CD4-positive, alpha-beta T cell treated with Interleukin-15 for 1 hour (primary cell): ENCODE measurements around the gene RNF130.
A peak's percentile ranks its signal among the peaks of the same experiment; 100 is the strongest.
"Not testable (repeated sequence)": the region's sequence is repeated elsewhere in the genome, so short reads cannot be mapped to it uniquely, and the experiment has no call there.

Experiments
- DNase-seq: peaks from one replicate; pipeline ENCODE4 v3.0.0-alpha.2; 2020

The RNF130 gene

DNA sequence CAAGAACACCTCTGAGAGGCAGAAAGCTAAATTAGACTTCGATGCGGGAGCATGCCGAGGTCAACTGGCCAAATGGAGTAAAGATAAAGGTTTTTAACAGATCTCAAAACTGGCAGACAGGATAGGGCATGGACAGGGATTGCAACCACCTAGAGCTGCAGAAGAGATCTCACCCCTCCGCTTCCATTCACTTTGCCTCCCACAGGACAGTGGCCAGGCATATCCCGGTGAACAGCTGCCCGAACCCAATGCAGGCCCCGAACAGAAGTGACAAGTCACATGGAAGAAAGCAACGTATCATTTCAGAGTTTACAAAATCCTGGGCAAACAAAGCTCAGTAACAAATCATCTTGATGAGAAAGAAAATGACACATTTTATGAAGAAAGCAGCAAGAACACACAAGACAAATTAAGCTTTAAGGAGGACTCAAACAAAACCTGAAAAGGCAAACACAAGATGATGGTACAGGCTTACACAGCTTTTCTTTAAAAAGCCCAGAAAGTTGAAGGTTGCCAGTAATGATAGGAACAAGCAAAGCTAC, 18.4 kb downstream of the RNF130 start:
- no peak for DNase-seq

DNA sequence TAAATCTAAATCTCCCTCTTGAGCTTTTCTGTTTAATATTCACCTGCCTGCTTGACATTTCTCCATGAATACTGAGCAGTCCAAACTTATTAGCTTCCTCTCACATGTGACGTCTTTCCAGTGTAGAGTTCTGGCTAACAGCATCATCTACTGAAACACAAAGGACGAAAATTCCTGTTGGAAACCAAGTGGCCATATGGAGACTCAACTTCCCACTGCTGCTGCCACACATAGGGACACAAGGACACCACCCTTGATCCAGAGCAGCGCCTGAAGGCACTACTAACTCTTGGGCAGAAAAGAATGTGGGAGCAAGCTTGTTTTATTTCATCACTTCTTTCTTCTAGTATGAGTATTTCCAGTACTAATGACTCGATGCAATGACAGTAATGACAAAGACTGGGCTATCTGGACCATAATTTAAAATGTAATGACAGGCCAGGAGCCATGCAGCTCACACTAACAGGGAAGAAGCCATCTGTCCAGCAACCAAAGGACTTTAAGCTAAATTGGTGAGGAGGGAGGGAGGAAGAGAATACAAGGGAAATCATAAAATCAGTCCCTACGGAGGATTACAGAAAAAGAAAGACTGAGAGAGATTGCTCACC, 19.2 kb downstream of the RNF130 start:
- no peak for DNase-seq

DNA sequence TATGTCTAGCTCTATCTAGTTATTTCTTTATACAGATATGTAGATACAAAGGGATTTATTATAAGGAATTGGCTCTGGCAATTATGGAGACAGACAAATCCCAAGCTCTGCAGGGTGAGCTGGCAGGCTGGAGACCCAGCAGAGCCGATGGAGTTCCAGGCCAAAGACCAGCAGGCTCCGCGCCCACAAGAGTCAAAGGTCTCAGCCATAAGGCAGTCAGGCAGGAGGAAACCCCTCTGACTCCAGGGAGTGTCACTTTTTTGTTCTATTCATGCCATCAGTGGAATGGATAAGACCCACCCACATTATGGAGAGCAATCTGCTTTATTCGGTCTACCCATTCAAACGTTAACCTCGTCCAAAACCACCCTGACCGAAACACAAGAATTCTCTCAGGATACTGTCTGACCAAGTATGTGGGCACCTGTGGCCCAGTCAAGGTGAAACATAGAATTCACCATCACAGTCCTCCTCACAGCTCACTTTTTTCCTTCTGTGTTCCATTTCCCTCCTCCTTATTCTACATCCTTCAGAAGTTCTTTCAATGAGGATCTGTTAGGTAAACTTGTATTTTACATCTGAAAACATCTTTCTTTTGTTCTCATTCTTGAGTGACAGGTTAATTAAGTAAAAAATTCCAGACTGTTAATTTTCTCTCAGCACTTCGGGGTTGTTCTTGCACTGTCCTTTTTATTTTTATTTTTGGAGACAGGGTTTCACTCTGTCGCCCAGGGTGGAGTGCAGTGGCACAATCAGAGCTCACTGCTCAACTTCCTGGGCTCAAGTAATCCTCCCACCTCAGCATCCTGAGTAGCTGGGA, 21.2 kb downstream of the RNF130 start:
- no peak for DNase-seq

DNA sequence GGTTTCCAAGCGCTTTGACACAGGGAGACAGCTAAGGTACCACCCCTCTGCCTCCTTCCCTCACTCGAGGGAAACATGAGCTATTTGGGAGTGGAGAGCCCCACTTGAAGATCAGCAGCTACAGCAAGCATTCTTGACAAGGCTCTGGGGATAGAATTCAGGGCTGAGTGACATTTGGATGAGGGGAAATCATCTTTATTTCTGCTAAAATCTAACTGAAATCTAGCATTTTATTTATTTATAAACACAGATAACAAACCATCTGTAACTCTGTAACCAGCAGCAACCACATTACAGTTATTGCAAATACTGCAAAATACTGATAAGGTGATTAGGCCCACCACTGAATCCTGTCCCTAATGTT, 22.4 kb downstream of the RNF130 start:
- DNase-seq, result no peak

DNA sequence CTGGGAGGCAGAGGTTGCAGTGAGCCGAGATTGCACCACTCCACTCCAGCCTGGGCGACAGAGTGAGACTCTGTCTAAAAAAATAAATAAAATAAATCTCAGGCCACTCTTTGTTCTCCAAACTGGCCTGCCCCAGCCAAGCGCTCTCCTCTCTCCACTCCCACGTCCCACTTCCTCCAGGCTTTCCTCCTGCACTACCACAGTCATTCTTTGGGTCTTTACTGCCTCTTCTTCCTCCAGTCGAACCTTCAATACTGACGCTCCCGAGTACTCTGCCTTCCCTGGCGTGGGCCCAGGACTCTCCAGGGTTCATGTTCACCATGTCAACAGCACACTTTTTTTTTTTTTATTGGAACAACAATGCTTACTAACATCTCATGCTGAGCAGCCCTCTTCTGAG, 23.9 kb downstream of the RNF130 start:
- DNase-seq, result no peak

DNA sequence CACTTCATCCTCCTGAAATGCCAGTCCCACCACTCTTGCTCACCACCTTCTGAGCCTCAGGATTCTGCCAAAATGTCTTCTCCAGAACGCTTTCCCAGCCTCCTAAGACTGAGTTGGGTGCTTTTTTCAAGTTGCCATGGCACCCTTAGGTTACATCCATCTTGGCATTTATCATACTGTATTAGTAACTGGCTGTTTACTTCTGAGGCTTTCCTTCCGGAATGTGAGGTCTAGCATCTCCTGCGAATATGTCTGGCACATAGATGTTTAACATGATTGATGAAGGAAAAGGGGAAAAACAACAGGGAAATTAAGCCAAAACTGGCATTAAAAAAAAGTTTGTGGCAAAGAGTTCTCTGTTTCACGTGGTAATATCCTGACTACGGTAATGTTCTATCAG, 24.9 kb downstream of the RNF130 start:
- no peak for DNase-seq

DNA sequence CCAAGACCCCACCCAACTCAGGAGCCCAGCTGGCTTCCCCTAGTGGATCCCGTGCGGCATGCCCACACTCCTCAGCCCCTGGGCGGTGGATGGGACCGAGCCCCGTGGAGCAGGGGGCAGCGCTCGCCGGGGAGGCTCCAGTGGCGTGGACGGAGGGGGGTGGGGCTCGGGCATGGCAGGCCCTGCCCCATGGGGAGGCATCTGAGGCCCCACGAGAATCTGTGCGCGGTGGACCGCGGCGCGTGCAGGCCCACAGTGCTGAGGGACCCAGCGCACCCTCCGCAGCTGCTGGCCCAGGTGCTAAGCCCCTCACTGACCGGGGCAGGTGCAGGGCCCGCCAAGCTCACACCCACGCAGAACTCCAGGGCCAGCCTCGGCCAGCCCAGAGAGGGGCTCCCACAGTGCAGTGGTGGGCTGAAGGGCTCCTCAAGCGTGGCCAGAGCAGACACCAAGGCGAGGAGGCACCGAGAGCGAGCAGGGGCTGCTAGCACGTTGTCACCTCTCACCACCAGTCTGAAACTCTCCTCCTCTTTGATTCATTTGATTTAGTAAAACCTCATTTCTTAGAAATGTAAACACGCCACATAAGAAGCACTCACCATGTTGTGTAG, 25.6 kb downstream of the RNF130 start:
- no peak for DNase-seq

DNA sequence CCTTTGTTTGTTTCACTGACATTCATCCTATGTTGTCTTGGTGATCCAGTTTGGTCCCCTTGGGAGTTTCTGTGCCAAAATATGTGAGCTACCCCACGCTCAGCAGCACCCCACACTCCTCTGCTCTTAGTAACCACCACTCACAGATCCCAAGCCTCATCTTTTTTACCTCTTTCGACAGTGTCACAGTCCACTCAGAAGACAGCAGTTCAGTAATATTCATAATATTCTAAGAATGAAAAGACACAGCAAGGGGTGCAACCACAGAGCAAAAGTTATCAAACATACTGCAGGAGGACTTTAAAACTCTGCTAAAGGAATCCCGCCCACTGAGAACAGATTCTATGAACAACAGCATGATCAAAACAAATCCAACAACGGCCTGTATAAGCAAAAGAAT, 28.2 kb downstream of the RNF130 start:
- DNase-seq, result no peak

DNA sequence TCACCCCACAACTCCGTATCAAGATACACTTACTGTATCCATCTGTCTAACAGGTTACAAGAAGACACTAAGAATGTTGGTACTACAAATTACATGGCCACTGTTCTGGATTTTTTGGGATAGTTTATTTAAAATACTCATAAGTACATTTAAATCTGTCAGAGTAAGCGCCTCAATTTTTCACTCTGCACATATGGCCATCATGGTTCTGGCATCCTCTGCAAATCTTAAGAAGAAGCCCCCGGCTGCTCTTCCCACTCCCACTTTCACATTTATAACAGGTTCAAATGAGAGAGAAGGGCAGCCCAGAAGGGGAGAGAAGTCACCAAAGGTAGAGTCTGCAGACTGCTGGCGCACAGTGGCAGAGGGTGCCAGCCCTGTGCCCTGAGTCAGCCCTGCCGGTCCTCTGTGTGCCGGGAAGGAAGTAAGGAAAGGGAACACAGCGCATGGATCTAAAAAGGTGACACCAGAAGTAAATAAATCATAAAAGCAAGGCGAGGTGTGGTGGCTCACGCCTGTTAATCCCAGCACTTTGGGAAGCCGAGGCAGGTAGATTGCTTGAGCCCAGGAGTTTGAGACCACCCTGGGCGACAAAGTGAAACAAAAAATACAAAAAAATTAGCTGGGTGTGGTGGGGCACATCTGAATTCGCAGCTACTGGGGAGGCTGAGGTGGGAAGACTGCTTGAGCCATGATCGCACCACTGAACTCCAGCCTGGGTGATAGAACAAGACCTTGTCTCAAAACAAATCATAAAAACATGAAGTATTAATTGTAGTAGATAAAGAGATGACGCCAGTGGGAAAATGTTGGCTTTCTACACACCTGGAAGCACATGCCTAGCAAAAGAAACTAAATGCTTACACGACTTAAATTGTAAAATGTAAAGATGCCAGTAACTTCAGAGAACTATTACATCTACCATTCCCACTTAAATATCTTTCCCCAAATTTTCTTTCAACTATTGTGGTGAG, 30.0 kb downstream of the RNF130 start:
- no peak for DNase-seq

DNA sequence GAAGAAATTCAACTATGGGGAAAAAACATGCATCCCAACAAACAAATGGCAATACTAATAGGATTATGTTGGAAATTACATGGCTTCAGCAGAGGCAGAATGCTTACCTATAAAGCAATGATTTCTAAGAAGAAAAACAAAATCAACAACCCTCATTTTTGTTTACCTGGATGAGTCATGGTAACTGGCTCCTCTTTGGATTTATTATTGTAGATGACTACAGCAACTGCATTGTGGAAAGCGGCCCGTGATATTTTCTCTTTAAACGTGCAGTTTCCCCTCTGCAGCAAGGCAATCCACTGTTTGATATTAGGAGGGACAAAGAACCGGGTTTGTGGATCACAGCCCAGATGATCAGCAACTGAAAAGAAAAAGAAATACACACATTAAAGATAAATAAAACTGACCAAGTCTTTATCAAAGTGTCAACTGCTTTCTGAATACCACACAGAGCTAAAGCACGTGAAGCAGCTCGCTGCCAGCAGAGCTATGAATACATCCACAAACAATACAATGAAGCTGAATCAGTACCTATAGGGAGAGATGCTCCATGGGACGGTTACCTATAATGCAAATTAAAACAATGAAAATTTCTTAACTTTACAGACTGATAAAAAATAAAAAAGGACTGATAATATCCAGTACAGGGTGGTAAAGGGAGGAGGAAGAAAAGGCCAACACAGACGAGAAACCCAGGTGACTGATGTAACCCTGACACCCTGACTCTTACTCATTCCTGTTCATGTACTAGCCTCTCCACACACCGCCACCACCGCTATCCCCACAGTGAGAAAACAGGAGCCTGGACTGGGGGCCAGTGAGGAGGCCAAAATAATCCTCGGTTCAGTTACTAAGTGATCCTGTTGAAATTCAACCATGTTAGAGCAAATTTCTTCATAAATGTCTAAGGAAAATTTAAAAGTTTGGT, 31.0 kb downstream of the RNF130 start:
- no peak for DNase-seq

DNA sequence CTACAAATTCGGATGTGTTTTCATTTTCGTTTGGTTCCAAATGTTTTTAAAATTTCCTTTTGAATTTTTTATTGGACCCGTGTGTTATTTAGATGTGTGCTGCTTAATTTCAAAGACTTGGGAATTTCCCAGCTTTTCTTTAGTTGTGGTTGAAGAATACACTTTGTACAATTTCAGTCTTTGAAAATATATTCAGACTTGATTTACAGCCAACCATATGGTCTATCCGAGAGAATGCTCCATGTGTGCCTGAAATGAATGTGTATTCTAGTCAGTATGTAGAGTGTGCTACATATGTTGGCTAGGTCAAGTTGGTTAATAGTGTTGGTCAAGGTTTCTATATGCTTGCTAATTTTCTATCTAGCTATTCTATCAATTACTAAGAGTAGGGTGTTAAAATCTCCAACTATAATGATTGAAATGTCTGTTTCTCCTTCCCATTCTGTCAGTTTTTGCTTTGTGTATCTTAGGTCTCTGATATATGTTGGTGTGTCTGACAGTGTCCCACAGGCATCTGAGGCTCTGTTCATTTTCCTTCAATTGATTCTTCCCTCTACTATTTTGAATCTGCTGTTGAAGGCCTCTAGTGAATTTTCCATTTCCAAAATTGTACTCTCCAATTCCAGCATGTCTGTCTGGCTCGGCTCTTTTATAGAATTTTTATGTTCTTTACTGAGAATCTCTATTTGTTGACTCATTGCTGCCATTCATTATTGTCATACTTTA, 36.2 kb downstream of the RNF130 start:
- no peak for DNase-seq

DNA sequence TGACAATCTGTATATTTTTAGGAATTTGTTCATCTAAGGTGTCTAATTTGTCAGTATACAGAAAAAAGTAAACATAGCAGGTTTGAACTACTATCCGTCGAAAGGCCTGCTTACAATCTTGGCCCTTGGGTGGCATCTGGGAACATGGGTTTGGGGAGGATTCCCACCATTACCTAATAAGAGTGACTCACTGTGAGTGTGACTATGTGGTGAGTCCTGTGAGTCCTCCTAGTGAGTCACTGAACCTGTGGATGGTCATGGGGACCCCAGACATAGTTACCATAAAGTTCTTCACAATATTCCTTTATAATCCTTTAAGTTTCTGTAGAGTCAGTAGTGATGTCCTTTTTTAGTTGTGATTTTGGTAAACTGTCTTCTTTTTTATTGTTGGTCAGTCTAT, 37.0 kb downstream of the RNF130 start:
- no peak for DNase-seq

DNA sequence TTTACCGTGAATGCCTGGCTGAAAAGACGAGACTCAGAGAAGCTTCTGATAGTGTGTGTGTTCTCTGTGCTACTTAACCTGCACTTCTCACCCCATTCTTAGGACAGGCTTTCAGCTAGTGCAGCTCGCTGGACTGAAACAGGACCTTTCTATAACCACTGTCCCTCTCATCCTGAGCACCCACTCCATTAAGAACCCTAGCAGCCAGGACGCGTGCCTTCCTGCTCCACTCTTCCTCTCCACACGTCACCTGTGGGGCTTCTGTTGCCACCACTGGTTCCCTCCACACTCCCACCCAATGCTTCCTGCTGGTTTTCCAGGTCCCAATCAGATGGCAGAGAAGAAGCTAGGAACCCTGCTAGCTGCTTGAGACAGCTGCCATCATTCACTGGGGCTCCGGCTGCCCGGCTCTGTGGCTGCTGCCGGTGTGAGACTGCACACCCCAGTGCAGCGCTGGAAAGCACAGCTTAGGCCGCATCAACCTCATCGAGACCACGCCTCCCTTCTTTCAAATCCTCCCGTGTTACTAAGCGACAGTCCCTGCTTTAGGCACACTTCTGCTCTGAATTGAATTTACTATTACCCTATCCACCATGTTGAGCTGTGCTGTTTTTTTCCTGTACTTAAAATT, 44.0 kb downstream of the RNF130 start:
- DNase-seq, result no peak

DNA sequence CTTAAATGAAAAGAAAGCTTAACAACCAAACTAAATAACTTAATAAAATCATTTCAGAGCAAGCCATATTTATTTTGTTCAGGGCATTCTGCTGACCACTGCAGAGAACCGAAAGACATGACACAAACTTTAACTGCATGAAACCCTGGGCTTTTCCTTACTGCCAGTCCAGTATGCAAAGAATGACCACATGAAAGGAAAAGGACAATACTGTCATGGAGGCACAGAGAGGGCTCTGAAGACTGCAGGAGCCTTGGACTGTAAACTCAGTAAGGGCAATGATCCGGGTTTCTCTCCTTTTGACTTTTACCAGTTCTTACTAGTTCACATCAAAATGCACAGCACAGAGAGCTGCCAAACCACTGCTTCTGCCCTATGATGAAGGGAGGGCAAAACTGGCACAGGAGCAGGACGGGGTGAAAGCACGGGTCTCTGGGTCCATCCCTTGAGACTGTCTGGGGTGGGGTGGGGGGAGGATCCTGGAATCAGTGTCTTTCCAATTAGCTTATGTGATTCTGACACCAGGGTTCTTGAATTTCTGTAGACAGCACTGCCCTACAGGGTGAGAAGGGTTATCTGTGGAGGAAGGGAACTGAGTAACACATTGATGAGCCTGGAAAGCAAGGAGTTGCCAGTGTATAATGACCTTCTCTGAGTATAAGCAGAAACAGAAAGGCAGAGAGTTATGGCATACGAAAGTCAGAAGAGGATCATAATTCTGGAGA, 44.7 kb downstream of the RNF130 start:
- no peak for DNase-seq

DNA sequence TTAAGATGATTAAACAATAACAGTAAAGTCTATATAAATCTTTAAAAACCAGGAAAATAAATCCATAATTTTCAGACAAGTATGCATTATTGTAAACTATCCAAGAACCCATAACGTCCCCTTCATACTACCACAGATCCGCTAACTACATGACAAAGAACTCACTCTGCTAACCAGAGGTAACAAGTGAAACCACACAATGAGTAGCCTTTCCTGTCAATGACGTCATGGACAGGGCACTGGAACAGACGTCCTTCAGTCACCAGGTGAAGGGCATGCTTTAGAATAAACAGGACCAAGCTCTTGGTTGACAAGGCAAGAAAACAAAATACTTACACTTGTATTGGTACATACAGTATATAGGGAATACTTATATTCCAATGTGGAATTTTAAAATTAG, 45.2 kb downstream of the RNF130 start:
- peak; percentile 24 for DNase-seq

DNA sequence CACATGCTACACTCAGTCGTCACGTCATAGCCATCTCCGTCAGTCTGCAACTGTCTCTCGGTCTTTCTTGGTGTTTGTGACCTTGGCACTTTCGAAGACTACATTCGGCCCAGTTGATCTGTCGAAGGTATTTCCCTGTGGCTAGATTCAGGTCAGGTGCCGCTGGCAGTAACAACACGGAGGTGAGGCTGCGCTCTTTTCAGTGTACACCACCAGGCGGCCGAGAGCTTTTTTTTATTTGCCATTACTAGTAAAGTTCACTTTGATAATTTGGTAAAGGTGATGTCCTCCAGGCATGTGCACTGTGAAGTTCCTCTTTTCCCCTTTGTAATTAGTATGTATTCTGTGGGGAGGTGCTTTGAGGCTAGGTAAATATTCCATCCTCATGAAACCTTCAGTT, 49.7 kb downstream of the RNF130 start:
- DNase-seq, result no peak

DNA sequence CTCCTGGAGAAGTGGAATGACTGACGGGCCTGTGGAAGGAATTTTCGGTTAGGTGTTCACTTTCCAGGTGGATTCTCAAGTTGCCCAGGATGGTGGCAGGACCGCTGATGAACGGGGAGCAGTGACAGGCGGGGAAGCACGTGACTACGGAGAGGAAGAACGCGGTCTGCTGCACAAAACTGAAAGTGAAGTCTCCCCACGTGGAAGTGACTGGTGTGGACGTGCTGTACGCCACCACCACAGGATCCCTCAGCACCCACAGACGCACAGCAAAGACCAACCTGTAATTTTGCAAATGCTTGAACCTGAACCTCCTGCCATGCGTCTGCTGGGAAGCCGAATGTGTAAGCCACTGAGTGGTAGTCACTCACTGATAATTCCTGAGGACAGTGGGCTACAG, 51.4 kb downstream of the RNF130 start:
- no peak for DNase-seq

DNA sequence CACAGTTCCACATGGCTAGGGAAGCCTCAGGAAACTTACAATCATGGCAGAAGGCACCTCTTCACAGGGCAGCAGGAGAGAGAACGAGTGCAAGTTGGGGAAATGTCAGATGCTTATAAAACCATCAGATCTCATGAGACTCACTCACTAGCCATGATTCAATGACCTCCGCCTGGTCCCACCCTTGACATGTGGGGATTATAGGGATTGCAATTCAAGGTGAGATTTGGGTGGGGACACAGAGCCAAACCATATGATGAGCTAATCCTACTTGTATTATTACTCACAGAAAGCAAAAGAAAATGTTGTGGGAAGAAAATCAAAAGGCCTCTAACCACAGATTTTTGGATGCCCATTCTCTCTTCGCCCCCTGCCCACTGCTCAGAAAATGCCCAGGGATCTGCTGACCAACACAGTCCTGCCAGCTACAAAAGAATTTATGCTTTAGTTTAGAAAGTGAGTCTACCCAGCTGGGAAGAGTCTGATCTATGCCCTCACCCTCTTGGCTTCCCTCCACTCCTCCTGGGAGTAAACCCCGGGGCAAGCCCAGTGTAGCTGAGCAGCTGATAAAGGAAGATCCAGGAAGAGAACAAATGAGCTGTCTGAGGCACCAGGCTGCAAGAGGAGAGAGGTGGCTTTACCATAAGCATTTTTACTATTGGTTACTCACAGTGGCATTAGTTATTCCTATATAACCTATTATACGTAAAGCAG, 53.1 kb downstream of the RNF130 start:
- DNase-seq, result no peak

DNA sequence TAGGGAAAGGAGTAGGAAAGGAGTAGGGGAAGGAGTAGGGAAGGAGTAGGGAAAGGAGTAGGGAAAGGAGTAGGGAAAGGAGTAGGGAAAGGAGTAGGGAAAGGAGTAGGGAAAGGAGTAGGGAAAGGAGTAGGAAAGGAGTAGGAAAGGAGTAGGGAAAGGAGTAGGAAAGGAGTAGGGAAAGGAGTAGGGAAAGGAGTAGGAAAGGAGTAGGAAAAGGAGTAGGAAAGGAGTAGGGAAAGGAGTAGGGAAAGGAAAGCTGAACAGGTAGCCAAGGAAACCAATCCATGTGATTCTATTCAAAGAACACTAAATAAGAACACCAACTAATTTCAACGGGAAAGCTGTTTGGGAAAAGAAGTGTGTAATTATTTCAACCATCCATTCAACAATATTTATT, 56.0 kb downstream of the RNF130 start:
- DNase-seq, result not testable (repeated sequence)
